A673 (cell line): ENCODE measurements around the gene HDAC1.

Source experiments
- EZH2 ChIP-seq: fragments of 200-600 bp; sonication (generic); IDR thresholded peaks from 2 replicates; pipeline ENCODE4 v1.6.1; 2017; ENCODE audit warnings: borderline replicate concordance, low read depth, mild to moderate bottlenecking, mixed read lengths, antibody characterized with exemption, low read length; ENCODE audit not compliant: poor library complexity, severe bottlenecking
- TF ChIP-seq, protein P1 (sequence below): fragments of 300-800, 200-600 bp; sonication (generic); conservative IDR thresholded peaks from 2 replicates; pipeline ENCODE4 v1.5.1; 2017; ENCODE audit warnings: low read depth, mild to moderate bottlenecking, antibody characterized with exemption, low read length, moderate library complexity, mixed read lengths

DNA sequence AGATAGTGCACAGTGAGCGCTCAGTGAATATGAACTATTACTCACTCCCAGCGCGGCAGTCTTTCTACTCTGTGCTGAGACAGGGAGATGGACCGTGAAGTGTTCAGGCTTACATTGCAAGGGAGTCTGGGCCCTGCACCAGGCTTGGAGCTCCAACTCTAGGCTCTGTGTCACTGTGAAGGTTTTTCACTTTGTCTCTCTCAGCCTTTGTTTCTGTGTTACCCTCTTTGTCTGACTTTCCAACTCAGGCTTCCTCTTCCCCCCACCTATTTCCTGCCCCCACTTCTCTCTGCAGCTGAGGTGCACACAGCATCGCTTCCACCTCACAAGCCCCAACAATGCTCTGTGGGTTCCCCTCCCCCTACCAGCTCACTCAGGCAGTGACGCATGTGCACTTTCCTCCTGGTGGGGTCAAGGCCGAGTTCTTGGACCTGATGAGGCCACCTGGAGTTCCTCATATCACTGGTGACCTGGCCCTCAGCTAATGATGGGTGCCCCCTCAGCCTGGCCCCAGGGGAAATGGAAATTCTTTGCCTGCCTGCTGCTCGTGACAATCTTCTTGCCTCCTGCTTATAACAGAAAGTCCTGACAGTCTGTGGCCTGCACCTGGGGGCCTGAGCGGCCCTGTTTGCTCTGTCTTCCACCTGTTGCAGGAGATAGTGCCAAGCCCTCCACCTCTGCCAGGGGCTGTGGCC lies 41.9 kb upstream of the HDAC1 start:
- no peak for TF ChIP-seq EZH2
- TF ChIP-seq, protein P1, sequence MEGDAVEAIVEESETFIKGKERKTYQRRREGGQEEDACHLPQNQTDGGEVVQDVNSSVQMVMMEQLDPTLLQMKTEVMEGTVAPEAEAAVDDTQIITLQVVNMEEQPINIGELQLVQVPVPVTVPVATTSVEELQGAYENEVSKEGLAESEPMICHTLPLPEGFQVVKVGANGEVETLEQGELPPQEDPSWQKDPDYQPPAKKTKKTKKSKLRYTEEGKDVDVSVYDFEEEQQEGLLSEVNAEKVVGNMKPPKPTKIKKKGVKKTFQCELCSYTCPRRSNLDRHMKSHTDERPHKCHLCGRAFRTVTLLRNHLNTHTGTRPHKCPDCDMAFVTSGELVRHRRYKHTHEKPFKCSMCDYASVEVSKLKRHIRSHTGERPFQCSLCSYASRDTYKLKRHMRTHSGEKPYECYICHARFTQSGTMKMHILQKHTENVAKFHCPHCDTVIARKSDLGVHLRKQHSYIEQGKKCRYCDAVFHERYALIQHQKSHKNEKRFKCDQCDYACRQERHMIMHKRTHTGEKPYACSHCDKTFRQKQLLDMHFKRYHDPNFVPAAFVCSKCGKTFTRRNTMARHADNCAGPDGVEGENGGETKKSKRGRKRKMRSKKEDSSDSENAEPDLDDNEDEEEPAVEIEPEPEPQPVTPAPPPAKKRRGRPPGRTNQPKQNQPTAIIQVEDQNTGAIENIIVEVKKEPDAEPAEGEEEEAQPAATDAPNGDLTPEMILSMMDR: no peak
